NCI-H226 (cell line): ENCODE data around the gene NUP93.
A peak's percentile ranks its signal among the peaks of the same experiment; 100 is the strongest.

Experiments used
- DNase-seq: peaks from one replicate; pipeline ENCODE4 v3.0.0-alpha.2; 2015

The NUP93 gene

GRCh38 chr16:56824331-56824730 lies 94.4 kb downstream of the NUP93 start:
- DNase-seq, result no peak

- no peak for DNase-seq
These were observed 94.9 kb downstream of the NUP93 start for GRCh38 chr16:56824804-56825203.

- DNase-seq, result no peak
These were observed 95.9 kb downstream of the NUP93 start for GRCh38 chr16:56825826-56826225.

GRCh38 chr16:56828647-56829046 lies 98.7 kb downstream of the NUP93 start:
- no peak for DNase-seq

GRCh38 chr16:56830669-56831068 lies 100.7 kb downstream of the NUP93 start:
- no peak for DNase-seq

GRCh38 chr16:56832768-56833167 lies 102.8 kb downstream of the NUP93 start:
- DNase-seq, result no peak

GRCh38 chr16:56833243-56833970 lies 103.5 kb downstream of the NUP93 start:
- no peak for DNase-seq

GRCh38 chr16:56835320-56835719 lies 105.4 kb downstream of the NUP93 start:
- no peak for DNase-seq

- no peak for DNase-seq
These were observed 106.7 kb downstream of the NUP93 start for GRCh38 chr16:56836410-56837230.

GRCh38 chr16:56838622-56839337 lies 108.9 kb downstream of the NUP93 start:
- DNase-seq, result no peak

- DNase-seq, result no peak
These were observed 111.3 kb downstream of the NUP93 start for GRCh38 chr16:56841233-56841632.

GRCh38 chr16:56841659-56842058 lies 111.7 kb downstream of the NUP93 start:
- DNase-seq, result no peak

- DNase-seq, result no peak
These were observed 112.2 kb downstream of the NUP93 start for GRCh38 chr16:56842133-56842532.

GRCh38 chr16:56844056-56844455 lies 114.1 kb downstream of the NUP93 start:
- no peak for DNase-seq

- no peak for DNase-seq
These were observed 117.4 kb downstream of the NUP93 start for GRCh38 chr16:56847173-56847910.

- DNase-seq, result peak; percentile 54
These were observed 118.4 kb downstream of the NUP93 start for GRCh38 chr16:56848029-56848936.

GRCh38 chr16:56848955-56849689 lies 119.2 kb downstream of the NUP93 start:
- peak; percentile 81 for DNase-seq

- DNase-seq, result no peak
These were observed 120.1 kb downstream of the NUP93 start for GRCh38 chr16:56849690-56850680.

- DNase-seq, result no peak
These were observed 121.9 kb downstream of the NUP93 start for GRCh38 chr16:56851671-56852400.
